Keratinocyte (primary cell): ENCODE data around the gene PUM1.

Experiments used
- EZH2 ChIP-seq: IDR thresholded peaks from one replicate; pipeline ENCODE4 v1.6.1; 2012; ENCODE audit warnings: inconsistent platforms, mild to moderate bottlenecking, low read length, moderate library complexity
- TF ChIP-seq, protein P1 (sequence below), 3 experiments: IDR thresholded peaks in 1 of 3; conservative IDR thresholded peaks in 1 of 3; optimal IDR thresholded peaks in 1 of 3; 2 replicates in 2 of 3; 3 replicates in 1 of 3; pipeline versions ENCODE3 to v1.5.1; 2011; ENCODE audit warnings: low read length in 3 of 3, mild to moderate bottlenecking in 3 of 3, moderate library complexity in 2 of 3, control low read depth in 1 of 3, inconsistent platforms in 1 of 3; ENCODE audit not compliant: insufficient read depth in 2 of 3; ENCODE audit errors: extremely low read depth in 1 of 3

DNA sequence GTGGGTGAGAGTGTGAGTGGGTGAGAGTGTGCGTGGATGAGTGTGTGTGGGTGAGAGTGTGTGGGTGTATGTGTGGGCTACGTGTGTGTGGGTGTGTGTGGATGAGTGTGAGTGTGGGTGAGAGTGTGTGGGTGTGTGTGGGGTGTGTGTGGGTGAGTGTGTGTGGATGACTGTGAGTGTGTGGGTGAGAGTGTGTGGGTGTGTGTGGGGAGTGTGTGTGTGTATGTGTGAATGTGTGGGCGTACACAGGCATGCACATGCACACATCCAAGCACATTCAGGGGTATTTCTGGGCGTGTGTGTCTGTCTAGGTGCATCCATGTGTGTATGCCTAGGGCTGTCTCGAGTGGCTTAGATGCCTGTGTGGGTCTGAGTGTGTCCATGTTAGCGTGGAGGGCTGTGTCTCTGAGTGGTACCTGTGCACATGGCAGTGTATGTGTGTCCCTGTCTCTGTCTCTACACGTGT, 171.0 kb downstream of the PUM1 start:
- TF ChIP-seq, protein P1, sequence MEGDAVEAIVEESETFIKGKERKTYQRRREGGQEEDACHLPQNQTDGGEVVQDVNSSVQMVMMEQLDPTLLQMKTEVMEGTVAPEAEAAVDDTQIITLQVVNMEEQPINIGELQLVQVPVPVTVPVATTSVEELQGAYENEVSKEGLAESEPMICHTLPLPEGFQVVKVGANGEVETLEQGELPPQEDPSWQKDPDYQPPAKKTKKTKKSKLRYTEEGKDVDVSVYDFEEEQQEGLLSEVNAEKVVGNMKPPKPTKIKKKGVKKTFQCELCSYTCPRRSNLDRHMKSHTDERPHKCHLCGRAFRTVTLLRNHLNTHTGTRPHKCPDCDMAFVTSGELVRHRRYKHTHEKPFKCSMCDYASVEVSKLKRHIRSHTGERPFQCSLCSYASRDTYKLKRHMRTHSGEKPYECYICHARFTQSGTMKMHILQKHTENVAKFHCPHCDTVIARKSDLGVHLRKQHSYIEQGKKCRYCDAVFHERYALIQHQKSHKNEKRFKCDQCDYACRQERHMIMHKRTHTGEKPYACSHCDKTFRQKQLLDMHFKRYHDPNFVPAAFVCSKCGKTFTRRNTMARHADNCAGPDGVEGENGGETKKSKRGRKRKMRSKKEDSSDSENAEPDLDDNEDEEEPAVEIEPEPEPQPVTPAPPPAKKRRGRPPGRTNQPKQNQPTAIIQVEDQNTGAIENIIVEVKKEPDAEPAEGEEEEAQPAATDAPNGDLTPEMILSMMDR (optimal IDR thresholded peaks at IDR 0.05 in 1 of 3, IDR thresholded peaks at IDR 0.05 in 1 of 3, conservative IDR thresholded peaks at IDR 0.05 in 1 of 3; ENCODE audit: extremely low read depth in 1 of 3, insufficient read depth in 2 of 3, low read length in 3 of 3): no peak
- no peak for TF ChIP-seq EZH2
